Nephron (organoid): Measurements from ENCODE around the gene SSX7.
"Not testable (repeated sequence)": the region's sequence is repeated elsewhere in the genome, so short reads cannot be mapped to it uniquely, and the experiment has no call there.

ENCODE experiments used
- H3K27ac Mint-ChIP-seq, 3 experiments: 2 replicates each; pipeline ENCODE4 v1.8.0; 2020; ENCODE audit warnings: mixed read lengths in 3 of 3, mild to moderate bottlenecking in 2 of 3, moderate library complexity in 1 of 3
- H3K27me3 Mint-ChIP-seq: 2 replicates; pipeline ENCODE4 v1.8.0; 2021; ENCODE audit warnings: low read depth, mild to moderate bottlenecking, moderate library complexity, mixed read lengths
- H3K36me3 Mint-ChIP-seq: 2 replicates; pipeline ENCODE4 v1.8.0; 2020; ENCODE audit warnings: low read depth, mixed read lengths
- H3K4me1 Mint-ChIP-seq: 2 replicates; pipeline ENCODE4 v1.8.0; 2020; ENCODE audit warnings: mixed read lengths
- H3K4me3 Mint-ChIP-seq, 3 experiments: 2 replicates each; pipeline ENCODE4 v1.8.0; 2020; ENCODE audit warnings: mild to moderate bottlenecking in 3 of 3, mixed read lengths in 3 of 3, moderate library complexity in 2 of 3
- H3K9me3 Mint-ChIP-seq: 2 replicates; pipeline ENCODE4 v1.8.0; 2020; ENCODE audit warnings: mixed read lengths
- CTCF ChIP-seq, 3 experiments: fragments of 200-600 bp; sonication (generic); IDR thresholded peaks; one replicate each; pipeline ENCODE4 v1.5.0; 2021; ENCODE audit warnings: antibody characterized with exemption in 3 of 3; ENCODE audit not compliant: unreplicated experiment in 3 of 3

SSX7 gene

GRCh38 chrX:52654800-52655199 lies at the start of gene SSX7:
Gene SSX7, minus strand, starts transcription at chrX:52654900. Its CDS starts 1,428 bp downstream, at chrX:52653472.
- H3K4me1 Mint-ChIP-seq: not testable (repeated sequence)

GRCh38 chrX:52692034-52692433 lies 37.3 kb upstream of the SSX7 start:
- not testable (repeated sequence) for H3K27ac Mint-ChIP-seq, H3K36me3 Mint-ChIP-seq, H3K4me1 Mint-ChIP-seq, H3K9me3 Mint-ChIP-seq, H3K4me3 Mint-ChIP-seq, H3K27me3 Mint-ChIP-seq

More at GRCh38 chrX:52654800-52655199, at the start of gene SSX7:
- not testable (repeated sequence) for H3K27ac Mint-ChIP-seq, H3K27me3 Mint-ChIP-seq, H3K36me3 Mint-ChIP-seq, H3K4me3 Mint-ChIP-seq
- peaks cover 17% of the 10 kb centered on the region for H3K9me3 Mint-ChIP-seq

- H3K27ac Mint-ChIP-seq, H3K27me3 Mint-ChIP-seq, H3K36me3 Mint-ChIP-seq, H3K4me1 Mint-ChIP-seq, H3K9me3 Mint-ChIP-seq, H3K4me3 Mint-ChIP-seq: not testable (repeated sequence)
These were observed 7.5 kb upstream of the SSX7 start for GRCh38 chrX:52662218-52662617.

- not testable (repeated sequence) for H3K36me3 Mint-ChIP-seq, H3K4me1 Mint-ChIP-seq, H3K27me3 Mint-ChIP-seq, H3K4me3 Mint-ChIP-seq, H3K27ac Mint-ChIP-seq
- H3K9me3 Mint-ChIP-seq: peaks cover 15% of the 10 kb centered on the region
These were observed 775 bp upstream of the SSX7 start for GRCh38 chrX:52655475-52655874.

GRCh38 chrX:52650676-52651075 lies 4.0 kb downstream of the SSX7 start:
- H3K27me3 Mint-ChIP-seq, H3K4me1 Mint-ChIP-seq, H3K36me3 Mint-ChIP-seq, H3K4me3 Mint-ChIP-seq, H3K27ac Mint-ChIP-seq: not testable (repeated sequence)
- H3K9me3 Mint-ChIP-seq: peaks cover 23% of the 10 kb centered on the region

- peaks cover 21% of the 10 kb centered on the region for H3K9me3 Mint-ChIP-seq
- not testable (repeated sequence) for H3K27ac Mint-ChIP-seq, H3K27me3 Mint-ChIP-seq, H3K4me1 Mint-ChIP-seq, H3K4me3 Mint-ChIP-seq, H3K36me3 Mint-ChIP-seq
These were observed 5.7 kb downstream of the SSX7 start for GRCh38 chrX:52648956-52649355.

- not testable (repeated sequence) for H3K9me3 Mint-ChIP-seq, H3K4me3 Mint-ChIP-seq, H3K27ac Mint-ChIP-seq, H3K27me3 Mint-ChIP-seq, H3K36me3 Mint-ChIP-seq, H3K4me1 Mint-ChIP-seq
These were observed 26.2 kb downstream of the SSX7 start for GRCh38 chrX:52628483-52628882.

- not testable (repeated sequence) for H3K27me3 Mint-ChIP-seq, H3K4me1 Mint-ChIP-seq, H3K27ac Mint-ChIP-seq, H3K36me3 Mint-ChIP-seq, H3K4me3 Mint-ChIP-seq
- H3K9me3 Mint-ChIP-seq: peaks cover 13% of the 10 kb centered on the region
These were observed 34.0 kb downstream of the SSX7 start for GRCh38 chrX:52620661-52621060.

- no peak for TF ChIP-seq CTCF (IDR thresholded peaks at IDR 0.05; ENCODE audit: unreplicated experiment in 3 of 3)
- Mint-ChIP-seq H3K4me1 (no peaks in the 10 kb centered on the region), H3K36me3 (no peaks in the 10 kb centered on the region)
These were observed 45.7 kb downstream of the SSX7 start for GRCh38 chrX:52608961-52609360.

GRCh38 chrX:52603151-52603550 lies 51.5 kb downstream of the SSX7 start:
- not testable (repeated sequence) for H3K27ac Mint-ChIP-seq, H3K27me3 Mint-ChIP-seq, H3K36me3 Mint-ChIP-seq, H3K4me3 Mint-ChIP-seq, H3K4me1 Mint-ChIP-seq
- peaks cover 10% of the 10 kb centered on the region for H3K9me3 Mint-ChIP-seq

More at GRCh38 chrX:52608961-52609360, 45.7 kb downstream of the SSX7 start:
- no peak overlapping the region for H3K27ac Mint-ChIP-seq
- no peak overlapping the region for H3K4me3 Mint-ChIP-seq
- H3K27me3 Mint-ChIP-seq: peaks cover 4% of the 10 kb centered on the region
- H3K9me3 Mint-ChIP-seq: peaks cover 12% of the 10 kb centered on the region

GRCh38 chrX:52598886-52599285 lies 55.8 kb downstream of the SSX7 start:
- Mint-ChIP-seq H3K4me3 (no peak overlapping the region), H3K9me3 (peaks cover 11% of the 10 kb centered on the region), H3K27me3 (peaks cover 3% of the 10 kb centered on the region), H3K36me3 (no peaks in the 10 kb centered on the region), H3K27ac (no peak overlapping the region), H3K4me1 (no peaks in the 10 kb centered on the region)
- TF ChIP-seq CTCF (IDR thresholded peaks at IDR 0.05; ENCODE audit: unreplicated experiment in 3 of 3): no peak
